Erythroblast (primary cell): ENCODE results near the gene PARD6B.

Experiments used
- GATA1 ChIP-seq: IDR thresholded peaks from 2 replicates; pipeline ENCODE4 v1.6.1; 2011; ENCODE audit warnings: low read depth, mild to moderate bottlenecking, control low read depth, low read length, moderate library complexity
- POLR2A ChIP-seq: IDR thresholded peaks from 2 replicates; pipeline ENCODE4 v1.6.1; 2011; ENCODE audit warnings: mild to moderate bottlenecking, low read length

DNA sequence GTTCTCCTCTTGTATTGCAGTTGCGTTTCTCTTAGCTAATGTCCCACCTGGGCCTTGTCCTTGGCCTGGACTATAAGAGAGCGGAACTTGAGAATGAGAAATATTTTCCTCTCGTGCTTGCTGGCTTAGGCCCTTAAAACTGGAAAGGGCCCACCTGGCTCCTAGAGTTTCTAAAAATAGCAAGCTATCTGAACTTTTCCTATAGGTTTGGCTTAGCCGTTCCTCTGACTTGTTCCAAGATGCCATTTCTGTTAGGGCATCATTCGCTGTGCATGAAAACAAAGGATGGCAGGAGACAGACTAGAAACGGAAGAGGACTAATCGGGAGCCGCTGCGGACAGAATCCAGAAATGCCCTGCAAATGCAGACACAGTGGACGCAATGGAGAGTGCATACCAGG is 44.6 kb upstream of the PARD6B start:
- TF ChIP-seq POLR2A (no peak), GATA1 (no peak)
